Heart left ventricle (tissue), 13 donors: ENCODE measurements around the gene OR52B4.
"Not testable (repeated sequence)": the region's sequence is repeated elsewhere in the genome, so short reads cannot be mapped to it uniquely, and the experiment has no call there.

Experiments
- POLR2A ChIP-seq, 2 donors: fragments of 450-650 bp; IDR thresholded peaks; one replicate each; pipeline ENCODE4 v1.6.1; 2017; ENCODE audit warnings: antibody characterized with exemption in 2 of 2, mild to moderate bottlenecking in 2 of 2, moderate library complexity in 2 of 2
- TF ChIP-seq, protein P1 (sequence below), 12 donors: fragments of 200-600 bp; sonication (generic) in 4 of 12; IDR thresholded peaks; one replicate each; pipeline versions ENCODE4 v1.5.0 to v1.8.0; 2018 to 2022; ENCODE audit warnings: antibody characterized with exemption in 12 of 12, mild to moderate bottlenecking in 5 of 12
- donor health status: ischemic (EF 13 %, LVEDD 7.1; RV severe dilation, severe dysfunction).
- donor health status: DM: no; HTN: yes; CAD: no.
- donor health status: DM: no; HTN: no; CAD: no.
- donor health status: ischemic (EF 25% LVEDD 6.9; RV normal size, moderate dysfunction).
- donor health status: ischemic (EF 25% LVEDD 5.7; RV mildly dilated, moderate dysfunction).
- donor health status: ischemic (EF 35%, LVEDD 5.7; RV mildly dilated, moderate dysfunction).
- donor health status: nonischemic (EF 11% LVEDD 7.7; RV severe dilation, severe dysfunction).
- donor health status: DM: yes; HTN: yes; CAD: no.
- donor health status: PGD.
- donor health status: ischemic (EF 29% LVEDD 5.4; RV normal size, mild dysfunction).
- donor health status: nonischemic (EF 23%, LVEDD 6.1; RV moderate dilation, normal function).

DNA sequence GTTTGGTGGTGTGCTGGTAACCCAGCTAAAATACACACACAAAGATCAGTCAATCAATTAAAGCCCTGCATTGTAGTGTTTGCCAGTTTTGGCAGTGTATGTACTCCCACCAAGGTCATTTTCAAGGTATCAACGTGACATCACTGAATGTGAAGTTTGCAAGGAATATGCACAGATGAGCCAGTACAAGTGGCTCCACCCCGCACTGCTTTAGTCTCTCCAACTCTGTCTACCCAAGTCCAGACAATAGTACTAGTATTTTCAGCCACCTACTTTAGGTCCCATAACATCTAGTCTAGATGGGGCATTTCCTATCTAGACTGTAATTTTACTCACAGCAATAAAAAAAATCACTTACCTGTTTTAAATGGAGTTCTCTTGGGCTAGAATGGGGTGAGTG lies 22.8 kb downstream of the OR52B4 start:
- TF ChIP-seq, protein P1, sequence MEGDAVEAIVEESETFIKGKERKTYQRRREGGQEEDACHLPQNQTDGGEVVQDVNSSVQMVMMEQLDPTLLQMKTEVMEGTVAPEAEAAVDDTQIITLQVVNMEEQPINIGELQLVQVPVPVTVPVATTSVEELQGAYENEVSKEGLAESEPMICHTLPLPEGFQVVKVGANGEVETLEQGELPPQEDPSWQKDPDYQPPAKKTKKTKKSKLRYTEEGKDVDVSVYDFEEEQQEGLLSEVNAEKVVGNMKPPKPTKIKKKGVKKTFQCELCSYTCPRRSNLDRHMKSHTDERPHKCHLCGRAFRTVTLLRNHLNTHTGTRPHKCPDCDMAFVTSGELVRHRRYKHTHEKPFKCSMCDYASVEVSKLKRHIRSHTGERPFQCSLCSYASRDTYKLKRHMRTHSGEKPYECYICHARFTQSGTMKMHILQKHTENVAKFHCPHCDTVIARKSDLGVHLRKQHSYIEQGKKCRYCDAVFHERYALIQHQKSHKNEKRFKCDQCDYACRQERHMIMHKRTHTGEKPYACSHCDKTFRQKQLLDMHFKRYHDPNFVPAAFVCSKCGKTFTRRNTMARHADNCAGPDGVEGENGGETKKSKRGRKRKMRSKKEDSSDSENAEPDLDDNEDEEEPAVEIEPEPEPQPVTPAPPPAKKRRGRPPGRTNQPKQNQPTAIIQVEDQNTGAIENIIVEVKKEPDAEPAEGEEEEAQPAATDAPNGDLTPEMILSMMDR (IDR thresholded peaks at IDR 0.05) = not testable (repeated sequence)
- TF ChIP-seq POLR2A (IDR thresholded peaks at IDR 0.05) = not testable (repeated sequence)
